DND-41 (cell line): ENCODE measurements around the gene GCLC.

Experiments used
- CTCF ChIP-seq: IDR thresholded peaks from 2 replicates; pipeline ENCODE4 v1.5.1; 2012; ENCODE audit warnings: borderline replicate concordance, low read length, moderate library complexity, mild to moderate bottlenecking; ENCODE audit not compliant: poor library complexity, severe bottlenecking; ENCODE audit errors: extremely low read depth
- EZH2 ChIP-seq: IDR thresholded peaks from 3 replicates; pipeline ENCODE4 v1.6.1; 2012; ENCODE audit warnings: borderline replicate concordance, low read depth, mild to moderate bottlenecking, moderate library complexity, low read length, inconsistent platforms; ENCODE audit not compliant: severe bottlenecking

DNA sequence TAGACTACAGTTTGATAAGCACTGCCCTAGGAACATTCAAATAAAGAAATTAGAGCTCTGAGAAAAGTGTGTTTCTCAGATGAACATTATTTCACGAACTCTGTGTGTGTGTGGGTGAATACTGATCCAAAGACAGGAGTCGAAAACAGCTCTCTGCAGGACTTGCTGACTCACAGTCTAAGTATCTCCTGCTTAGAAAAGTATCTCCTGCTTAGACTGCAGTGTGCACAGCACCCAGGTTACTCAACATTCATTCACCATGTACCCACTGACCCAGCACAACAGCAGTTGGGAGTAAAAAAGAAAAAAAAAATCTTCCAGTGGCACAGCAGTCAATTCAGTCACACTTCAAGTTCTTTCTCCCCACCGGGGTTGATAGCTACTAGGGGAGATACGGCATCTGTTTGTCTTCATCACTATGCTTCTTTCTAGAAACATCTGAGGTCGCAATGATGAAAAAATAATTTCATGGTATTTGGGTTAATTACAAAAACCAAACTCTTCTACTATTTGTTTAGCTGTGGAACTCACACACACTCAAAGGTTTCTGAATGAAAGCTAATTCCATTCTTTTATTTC lies 48.0 kb downstream of the GCLC start:
- TF ChIP-seq CTCF (no peak), EZH2 (no peak)
